Mesenchymal stem cell (in vitro differentiated cells and primary cell): ENCODE data around the gene TPM4.
"Not testable (repeated sequence)": the region's sequence is repeated elsewhere in the genome, so short reads cannot be mapped to it uniquely, and the experiment has no call there.

ENCODE experiments used
- DNase-seq: peaks from one replicate; pipeline ENCODE4 v3.0.0-alpha.2; 2013
- H2AFZ ChIP-seq: one replicate; pipeline ENCODE4 v1.6.1; 2013; ENCODE audit warnings: low read depth, mild to moderate bottlenecking, control low read depth, inconsistent platforms, low read length, moderate library complexity
- H2AK5ac ChIP-seq: 2 replicates; pipeline ENCODE4 v1.6.1; 2013; ENCODE audit warnings: low read length, moderate library complexity, mild to moderate bottlenecking, inconsistent platforms; ENCODE audit not compliant: severe bottlenecking
- H2BK120ac ChIP-seq: one replicate; pipeline ENCODE4 v1.6.1; 2013; ENCODE audit warnings: low read depth, mild to moderate bottlenecking, inconsistent platforms, low read length, moderate library complexity
- H2BK12ac ChIP-seq, 2 experiments: one replicate each; pipeline ENCODE4 v1.6.1; 2013; ENCODE audit warnings: inconsistent platforms in 2 of 2, low read length in 2 of 2, mild to moderate bottlenecking in 2 of 2, moderate library complexity in 2 of 2, control low read depth in 1 of 2
- H2BK15ac ChIP-seq: one replicate; pipeline ENCODE4 v1.6.1; 2013; ENCODE audit warnings: mild to moderate bottlenecking, low read depth, inconsistent platforms; ENCODE audit not compliant: poor library complexity, severe bottlenecking
- H2BK5ac ChIP-seq: 2 replicates; pipeline ENCODE4 v1.6.1; 2013; ENCODE audit warnings: low read depth, mild to moderate bottlenecking, low read length, control low read depth, inconsistent platforms; ENCODE audit not compliant: poor library complexity, severe bottlenecking
- H3K14ac ChIP-seq, 2 experiments: one replicate each; pipeline ENCODE4 v1.6.1; 2013; ENCODE audit warnings: inconsistent platforms in 2 of 2, low read length in 2 of 2, control low read depth in 1 of 2, mild to moderate bottlenecking in 1 of 2, moderate library complexity in 1 of 2
- H3K18ac ChIP-seq, 2 experiments: one replicate each; pipeline ENCODE4 v1.6.1; 2013; ENCODE audit warnings: inconsistent platforms in 2 of 2, low read length in 2 of 2, control low read depth in 1 of 2, low read depth in 1 of 2, mild to moderate bottlenecking in 1 of 2
- H3K23ac ChIP-seq, 2 experiments: one replicate each; pipeline ENCODE4 v1.6.1; 2013; ENCODE audit warnings: inconsistent platforms in 2 of 2, low read length in 2 of 2, mild to moderate bottlenecking in 2 of 2, moderate library complexity in 2 of 2, control low read depth in 1 of 2
- H3K27ac ChIP-seq: 2 replicates; pipeline ENCODE4 v1.5.1; 2013; ENCODE audit warnings: mild to moderate bottlenecking, moderate library complexity, low read length, control low read depth, inconsistent platforms; ENCODE audit not compliant: poor library complexity, severe bottlenecking
- H3K27me3 ChIP-seq, 2 experiments: 2 replicates each; pipeline versions ENCODE4 v1.6.1 to v1.7.0; 2013; ENCODE audit warnings: low read length in 2 of 2, mild to moderate bottlenecking in 2 of 2, moderate library complexity in 2 of 2, control low read depth in 1 of 2, inconsistent platforms in 1 of 2; ENCODE audit not compliant: control insufficient read depth in 1 of 2, insufficient read depth in 1 of 2
- H3K36me3 ChIP-seq, 2 experiments: 2 replicates each; pipeline versions ENCODE4 v1.6.1 to v1.7.0; 2013; ENCODE audit warnings: low read length in 2 of 2, control low read depth in 1 of 2, inconsistent platforms in 1 of 2, low read depth in 1 of 2, mild to moderate bottlenecking in 1 of 2; ENCODE audit not compliant: insufficient read depth in 2 of 2, control insufficient read depth in 1 of 2
- H3K4ac ChIP-seq, 2 experiments: one replicate each; pipeline ENCODE4 v1.6.1; 2013; ENCODE audit warnings: inconsistent platforms in 2 of 2, low read length in 2 of 2, mild to moderate bottlenecking in 2 of 2, moderate library complexity in 2 of 2, control low read depth in 1 of 2, low read depth in 1 of 2
- H3K4me1 ChIP-seq: 2 replicates; pipeline ENCODE4 v1.6.1; 2013; ENCODE audit warnings: low read depth, low read length, control low read depth; ENCODE audit not compliant: control insufficient read depth, insufficient read depth
- H3K4me2 ChIP-seq: 2 replicates; pipeline ENCODE4 v1.6.1; 2013; ENCODE audit warnings: low read length, mild to moderate bottlenecking, inconsistent platforms; ENCODE audit not compliant: poor library complexity, severe bottlenecking
- H3K4me3 ChIP-seq, 2 experiments: 2 replicates each; pipeline versions ENCODE4 v1.5.1 to v1.7.0; 2013; ENCODE audit warnings: low read length in 2 of 2, mild to moderate bottlenecking in 2 of 2, control low read depth in 1 of 2, low read depth in 1 of 2; ENCODE audit not compliant: insufficient read depth in 1 of 2
- H3K79me1 ChIP-seq: replicated peaks from 2 replicates; pipeline ENCODE4 v1.6.1; 2013; ENCODE audit warnings: mild to moderate bottlenecking, control low read depth, low read length, inconsistent platforms; ENCODE audit not compliant: poor library complexity, severe bottlenecking
- H3K9ac ChIP-seq: 2 replicates; pipeline ENCODE4 v1.7.0; 2013; ENCODE audit warnings: mild to moderate bottlenecking, low read length, moderate library complexity
- H3K9me3 ChIP-seq: 2 replicates; pipeline ENCODE4 v1.7.0; 2013; ENCODE audit warnings: mild to moderate bottlenecking, low read length; ENCODE audit not compliant: control insufficient read depth
- H4K8ac ChIP-seq: one replicate; pipeline ENCODE4 v1.6.1; 2013; ENCODE audit warnings: inconsistent platforms, mild to moderate bottlenecking, low read length, moderate library complexity
- H4K91ac ChIP-seq: one replicate; pipeline ENCODE4 v1.6.1; 2013; ENCODE audit warnings: mild to moderate bottlenecking, low read length, inconsistent platforms
- WGBS: methylation state at CpG from one replicate; pipeline ENCODE4 v1.1.7; 2013; ENCODE audit warnings: mixed read lengths; 5-methylcytosine and 5-hydroxymethylcytosine counted together

Gene TPM4

DNA sequence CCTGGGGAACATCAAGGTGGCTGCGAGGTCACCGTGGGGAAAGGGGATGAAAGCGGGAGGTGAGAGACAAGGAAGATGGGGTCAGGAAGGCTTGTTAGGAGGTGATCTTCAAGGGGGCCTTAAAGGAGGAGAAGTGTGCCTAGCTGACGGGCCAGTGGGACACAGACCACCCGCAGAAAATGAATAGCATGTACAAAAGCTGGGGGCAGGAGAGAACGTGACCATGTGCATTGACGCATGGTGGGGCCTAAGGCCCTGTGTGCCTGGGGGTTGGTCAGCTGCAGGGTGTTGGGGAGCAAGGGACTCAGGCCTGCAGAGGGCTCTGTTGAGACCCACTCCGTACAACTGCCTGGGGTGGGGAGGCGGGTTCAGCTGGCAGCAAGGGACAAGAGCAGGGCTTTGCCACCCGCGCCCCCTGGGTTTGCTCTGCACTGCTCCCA is 41.3 kb downstream of the TPM4 start:
- H3K36me3 ChIP-seq: peaks cover 47 to 60% of the 10 kb centered on the region in 2 experiments
- H3K9me3 ChIP-seq: no peaks in the 10 kb centered on the region
- no peak overlapping the region for H4K91ac ChIP-seq
- no peak overlapping the region for H3K23ac ChIP-seq
- no peak overlapping the region for H2BK12ac ChIP-seq
- no peak for DNase-seq
- H3K4me2 ChIP-seq: no peak overlapping the region
- H3K79me1 ChIP-seq: peaks cover 46% of the 10 kb centered on the region
- no peak overlapping the region for H3K14ac ChIP-seq
- no peak overlapping the region for H2BK5ac ChIP-seq
- no peak overlapping the region for H2BK15ac ChIP-seq
- H3K4ac ChIP-seq: no peak overlapping the region
- no peak overlapping the region for H3K18ac ChIP-seq
- peaks cover 14% of the 10 kb centered on the region for H3K4me1 ChIP-seq
- no peak overlapping the region for H2BK120ac ChIP-seq
- no peak overlapping the region for H3K27ac ChIP-seq
- WGBS: 93% methylated on average over 11 of the region's 11 CpGs
- no peak overlapping the region for H3K9ac ChIP-seq
- no peak overlapping the region for H2AFZ ChIP-seq
- no peak overlapping the region for H3K4me3 ChIP-seq
- H3K27me3 ChIP-seq: no peaks in the 10 kb centered on the region
- H4K8ac ChIP-seq: no peak overlapping the region
- no peak overlapping the region for H2AK5ac ChIP-seq

DNA sequence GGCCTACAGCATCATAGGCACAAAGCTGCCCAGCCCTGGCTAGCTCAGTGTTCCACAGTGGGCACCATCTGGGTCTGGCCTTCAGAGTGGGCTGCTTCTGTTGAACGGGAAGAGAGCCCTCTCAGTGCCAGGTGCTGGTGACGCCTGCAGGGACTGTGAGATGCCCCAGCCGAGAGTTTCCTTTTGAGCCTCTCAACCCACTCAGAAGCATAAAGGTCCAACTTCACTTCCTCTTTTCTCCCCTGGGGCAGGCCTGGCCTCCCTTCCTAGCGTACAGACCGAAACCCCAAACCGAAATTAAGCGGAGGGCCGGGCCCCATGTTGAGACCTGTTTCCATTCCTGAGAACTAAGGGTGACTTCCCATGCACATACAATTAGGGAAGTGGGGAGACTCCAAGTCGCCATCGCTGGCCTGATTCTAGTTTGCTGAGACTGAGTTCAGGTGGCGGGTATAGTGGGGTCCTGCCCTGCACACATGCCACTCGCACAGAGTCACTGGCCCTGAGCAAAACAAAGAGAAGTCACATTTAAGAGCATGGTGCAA is 42.3 kb downstream of the TPM4 start:
- no peak for DNase-seq
- 94% methylated on average over 12 of the region's 12 CpGs for WGBS
- Histone ChIP-seq H4K91ac (peak overlapping the region; percentile 8), H3K14ac (no peak overlapping the region), H3K36me3 (peaks cover 54 to 64% of the 10 kb centered on the region in 2 experiments), H3K4me1 (peaks cover 10% of the 10 kb centered on the region), H3K4ac (no peak overlapping the region), H2AFZ (no peak overlapping the region), H2BK12ac (no peak overlapping the region), H2BK120ac (no peak overlapping the region), H3K79me1 (peaks cover 52% of the 10 kb centered on the region), H2AK5ac (no peak overlapping the region), H3K27me3 (no peaks in the 10 kb centered on the region), H2BK15ac (no peak overlapping the region), H3K27ac (no peak overlapping the region), H4K8ac (no peak overlapping the region), H3K9me3 (no peaks in the 10 kb centered on the region), H3K4me2 (no peak overlapping the region), H3K9ac (no peak overlapping the region), H3K18ac (no peak overlapping the region), H3K23ac (no peak overlapping the region), H3K4me3 (no peak overlapping the region), H2BK5ac (no peak overlapping the region)

DNA sequence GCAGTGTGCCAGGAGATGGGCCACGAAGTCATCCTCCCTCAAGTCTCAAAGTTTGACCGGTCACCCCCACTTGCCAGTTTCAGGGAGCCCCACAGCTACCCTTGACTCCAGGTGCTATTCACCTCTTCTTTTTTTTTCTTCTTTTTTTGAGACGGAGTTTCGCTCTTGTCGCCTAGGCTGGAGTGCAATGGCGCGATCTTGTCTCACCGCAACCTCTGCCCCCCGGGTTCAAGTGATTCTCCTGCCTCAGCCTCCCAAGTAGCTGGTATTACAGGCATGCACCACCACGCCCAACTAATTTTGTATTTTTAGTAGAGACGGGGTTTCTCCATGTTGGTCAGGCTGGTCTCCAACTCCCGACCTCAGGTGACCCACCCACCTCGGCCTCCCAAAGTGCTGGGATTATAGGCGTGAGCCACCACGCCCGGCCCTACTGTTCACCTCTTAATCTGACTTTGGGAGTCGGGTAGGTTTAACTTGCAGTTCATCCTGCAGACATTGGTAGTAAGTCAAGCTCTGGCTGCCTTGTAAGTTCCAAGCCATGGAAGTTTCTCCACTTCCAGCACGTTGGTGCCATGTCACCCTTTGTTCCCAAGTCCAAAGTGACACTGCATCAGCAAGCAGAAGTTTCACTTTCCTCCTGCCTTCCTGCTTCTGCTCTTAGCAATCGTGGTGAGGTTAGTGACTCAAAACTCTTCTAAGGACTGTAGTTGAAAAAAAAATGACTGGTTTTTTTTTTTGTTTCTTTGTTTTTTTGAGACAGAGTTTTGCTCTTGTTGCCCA is 43.0 kb downstream of the TPM4 start:
- Histone ChIP-seq H4K91ac (peak overlapping the region; percentile 8), H3K79me1 (peaks cover 56% of the 10 kb centered on the region), H3K36me3 (peaks cover 59 to 72% of the 10 kb centered on the region in 2 experiments)
- H2AK5ac ChIP-seq, H3K4me3 ChIP-seq, H3K27ac ChIP-seq, H2AFZ ChIP-seq, DNase-seq, H3K18ac ChIP-seq, H3K9ac ChIP-seq, H3K9me3 ChIP-seq, H3K14ac ChIP-seq, H4K8ac ChIP-seq, H2BK12ac ChIP-seq, H3K4me1 ChIP-seq, H3K4me2 ChIP-seq, H2BK5ac ChIP-seq, H3K23ac ChIP-seq, H3K27me3 ChIP-seq, H2BK120ac ChIP-seq, H2BK15ac ChIP-seq, H3K4ac ChIP-seq: not testable (repeated sequence)
- 96% methylated on average over 19 of the region's 19 CpGs for WGBS

DNA sequence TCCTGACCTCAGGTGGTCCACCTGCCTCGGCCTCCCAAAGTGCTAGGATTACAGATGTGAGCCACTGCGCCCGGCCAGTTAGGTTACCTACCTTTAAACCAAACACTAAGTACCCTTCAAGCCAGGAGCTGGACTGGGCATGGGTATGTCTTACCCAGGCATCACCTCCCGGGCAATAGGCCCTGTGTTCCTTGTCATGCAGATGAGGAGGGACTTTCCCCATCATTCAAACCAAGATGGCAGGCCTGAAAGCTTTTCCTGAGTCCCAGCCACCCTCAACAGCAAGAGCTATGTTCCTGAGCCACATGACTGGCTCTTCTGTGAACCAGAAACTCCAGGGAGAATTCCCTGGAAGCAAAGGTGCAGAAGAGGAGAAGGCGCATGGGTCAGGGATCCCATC is 44.8 kb downstream of the TPM4 start:
- no peak overlapping the region for H3K4me3 ChIP-seq
- H2BK12ac ChIP-seq: no peak overlapping the region
- no peak overlapping the region for H3K18ac ChIP-seq
- DNase-seq: no peak
- H2BK15ac ChIP-seq: no peak overlapping the region
- no peak overlapping the region for H4K8ac ChIP-seq
- no peak overlapping the region for H3K27ac ChIP-seq
- no peak overlapping the region for H3K4ac ChIP-seq
- H2AFZ ChIP-seq: no peak overlapping the region
- H3K27me3 ChIP-seq: no peaks in the 10 kb centered on the region
- H3K4me1 ChIP-seq: no peaks in the 10 kb centered on the region
- no peak overlapping the region for H2BK120ac ChIP-seq
- WGBS: over 99% methylated on average over 4 of the region's 5 CpGs
- no peak overlapping the region for H2AK5ac ChIP-seq
- no peaks in the 10 kb centered on the region for H3K9me3 ChIP-seq
- no peak overlapping the region for H3K9ac ChIP-seq
- no peak overlapping the region for H3K4me2 ChIP-seq
- H3K79me1 ChIP-seq: peaks cover 59% of the 10 kb centered on the region
- no peak overlapping the region for H4K91ac ChIP-seq
- peaks cover 71 to 85% of the 10 kb centered on the region in 2 experiments for H3K36me3 ChIP-seq
- H3K23ac ChIP-seq: no peak overlapping the region
- H3K14ac ChIP-seq: no peak overlapping the region
- H2BK5ac ChIP-seq: no peak overlapping the region
